K562 (cell line): ENCODE measurements around the gene HOXB7. TPM values are rescaled to one million over a fixed set of nuclear protein-coding genes. Genes with fewer than 3 reads are reported as not detected.

Source experiments
- ARID4B ChIP-seq: sonication (generic); formaldehyde crosslinking; IDR thresholded peaks from 2 replicates; pipeline ENCODE4 v1.8.0; 2022; ENCODE audit warnings: mild to moderate bottlenecking, missing genetic modification reagents
- BRD9 ChIP-seq: fragments of 450-650 bp; IDR thresholded peaks from 2 replicates; pipeline ENCODE4 v1.6.1; 2018; ENCODE audit warnings: low read depth; ENCODE audit not compliant: partially characterized antibody
- C11orf30 ChIP-seq: fragments of 450-650 bp; IDR thresholded peaks from 2 replicates; pipeline ENCODE4 v1.6.1; 2016; ENCODE audit warnings: low read depth, mild to moderate bottlenecking
- CHD1 ChIP-seq: fragments of 200-600 bp; sonication (generic); IDR thresholded peaks from one replicate; pipeline ENCODE4 v1.6.1; 2012; ENCODE audit warnings: mild to moderate bottlenecking, moderate library complexity, low read length, inconsistent platforms
- CTCF ChIP-seq, 3 experiments: IDR thresholded peaks in 2 of 3; conservative IDR thresholded peaks in 1 of 3; 2 replicates each; pipeline ENCODE4 v1.5.1; 2011 to 2012; ENCODE audit warnings: low read length in 3 of 3, mild to moderate bottlenecking in 3 of 3, control low read depth in 2 of 3, improper control_type of control experiment in 1 of 3, inconsistent platforms in 1 of 3, low read depth in 1 of 3, mixed read lengths in 1 of 3, moderate library complexity in 1 of 3; ENCODE audit not compliant: insufficient read depth in 2 of 3
- HEY1 ChIP-seq: fragments of 250-450 bp; sonication (Bioruptor Pico); IDR thresholded peaks from 2 replicates; pipeline ENCODE4 v1.5.0; 2020; ENCODE audit warnings: mild to moderate bottlenecking, moderate library complexity, borderline replicate concordance
- MCM2 ChIP-seq: fragments of 450-650 bp; IDR thresholded peaks from 2 replicates; pipeline ENCODE4 v1.6.1; 2017; ENCODE audit warnings: low read depth, mild to moderate bottlenecking
- MTA2 ChIP-seq: fragments of 450-650 bp; IDR thresholded peaks from 2 replicates; pipeline ENCODE4 v1.6.1; 2016; ENCODE audit warnings: low read depth
- NBN ChIP-seq: fragments of 450-650 bp; IDR thresholded peaks from 2 replicates; pipeline ENCODE4 v1.6.1; 2016; ENCODE audit warnings: low read depth, mild to moderate bottlenecking
- NFIC ChIP-seq: fragments of 450-650 bp; IDR thresholded peaks from 2 replicates; pipeline ENCODE4 v1.6.1; 2017; ENCODE audit warnings: mild to moderate bottlenecking, inconsistent platforms
- SAFB ChIP-seq: fragments of 200-400 bp; formaldehyde crosslinking; IDR thresholded peaks from 2 replicates; pipeline ENCODE4 v1.6.1; 2017; ENCODE audit warnings: low read depth, low read length, borderline replicate concordance
- THAP12 ChIP-seq: fragments of 250-450 bp; sonication (Bioruptor Pico); IDR thresholded peaks from 2 replicates; pipeline ENCODE4 v1.9.0; 2021; ENCODE audit warnings: mild to moderate bottlenecking, inconsistent platforms
- TRIM24 ChIP-seq, 2 experiments: fragments of 450-650 bp; IDR thresholded peaks; 2 replicates each; pipeline ENCODE4 v1.6.1; 2016
- ZBTB1 ChIP-seq: sonication (generic); formaldehyde crosslinking; IDR thresholded peaks from 2 replicates; pipeline ENCODE4 v1.8.1; 2023; ENCODE audit warnings: missing genetic modification reagents, low read depth, mild to moderate bottlenecking, borderline replicate concordance
- ZFPM2 ChIP-seq: fragments of 250-450 bp; sonication (Bioruptor Pico); IDR thresholded peaks from 2 replicates; pipeline ENCODE4 v1.5.1; 2022; ENCODE audit warnings: mild to moderate bottlenecking
- ZNF644 ChIP-seq: fragments of 200-800 bp; sonication (Bioruptor generic); IDR thresholded peaks from 2 replicates; pipeline ENCODE4 v1.6.1; 2016; ENCODE audit warnings: low read depth, missing genetic modification characterization, missing compliant biosample characterization
- polyA plus RNA-seq, 8 experiments: library from polyadenylated mRNA; depleted of rRNA in 4 of 8; stranded (reverse) in 5 of 8; unstranded in 3 of 8; fragments of >200 nt; fragmentation: Nextera tagmentation in 2 of 8; fragmentation: Illumina TruSeq in 1 of 8; extraction: Ambion mirVana in 2 of 8; extraction: Trizol in 1 of 8; gene quantifications; 2 replicates each; pipeline versions ENCODE4 v1.2.1 to v1.2.3, GENCODE V29; 2011 to 2014; ENCODE audit warnings: inconsistent platforms in 1 of 8, missing spikeins in 1 of 8
- total RNA-seq, 7 experiments: library from RNA; depleted of rRNA in 6 of 7; stranded (reverse); fragments of >200 nt in 6 of 7; fragmentation: Illumina TruSeq in 2 of 7; extraction: Trizol in 2 of 7; gene quantifications; 2 replicates each; pipeline versions ENCODE4 v1.2.1 to v1.2.3, GENCODE V29; 2011 to 2021; ENCODE audit warnings: low replicate concordance in 1 of 7

Gene HOXB7
- total and polyA plus RNA-seq, 9 of the 15 experiments (the other 6 are each of a cell fraction or from before 2014, with no cell fraction given), result 5.5 to 16.7 (median 8.3) TPM

- no peak for TF ChIP-seq ZNF644 (tag)
- TF ChIP-seq ARID4B, result 0 out of 2 replicates have a peak, but pooled peaks have one; percentile 47
- no peak for TF ChIP-seq THAP12 (CRISPR knock-in tag)
- no peak for TF ChIP-seq MCM2
- peak in 1 of 2 experiments; percentile 74; a peak in 1 of 4 replicates for TF ChIP-seq TRIM24 (IDR thresholded peaks at IDR 0.05)
- 0 out of 2 replicates have a peak, but pooled peaks have one; percentile 22 for TF ChIP-seq HEY1 (CRISPR knock-in tag)
- no peak for TF ChIP-seq ZBTB1 (CRISPR knock-in tag)
- TF ChIP-seq SAFB, result no peak
- TF ChIP-seq CTCF (IDR thresholded peaks at IDR 0.05 in 2 of 3, conservative IDR thresholded peaks at IDR 0.05 in 1 of 3; ENCODE audit: insufficient read depth in 2 of 3, low read depth in 1 of 3, low read length in 3 of 3), result no peak
- no peak for TF ChIP-seq NFIC
- TF ChIP-seq C11orf30, result no peak
- TF ChIP-seq BRD9, result no peak
- peak; percentile 37; the same call in 1 of the 2 replicates for TF ChIP-seq MTA2
- TF ChIP-seq CHD1, result no peak
- no peak for TF ChIP-seq ZFPM2
- 0 out of 2 replicates have a peak, but pooled peaks have one; percentile 57 for TF ChIP-seq NBN
Measured at GRCh38 chr17:48623583-48623982, 12.8 kb upstream of the HOXB7 start (continued).
